ENCODE results near the gene PTBP3.
"Not testable (repeated sequence)": the region's sequence is repeated elsewhere in the genome, so short reads cannot be mapped to it uniquely, and the experiment has no call there.

The PTBP3 gene

DNA sequence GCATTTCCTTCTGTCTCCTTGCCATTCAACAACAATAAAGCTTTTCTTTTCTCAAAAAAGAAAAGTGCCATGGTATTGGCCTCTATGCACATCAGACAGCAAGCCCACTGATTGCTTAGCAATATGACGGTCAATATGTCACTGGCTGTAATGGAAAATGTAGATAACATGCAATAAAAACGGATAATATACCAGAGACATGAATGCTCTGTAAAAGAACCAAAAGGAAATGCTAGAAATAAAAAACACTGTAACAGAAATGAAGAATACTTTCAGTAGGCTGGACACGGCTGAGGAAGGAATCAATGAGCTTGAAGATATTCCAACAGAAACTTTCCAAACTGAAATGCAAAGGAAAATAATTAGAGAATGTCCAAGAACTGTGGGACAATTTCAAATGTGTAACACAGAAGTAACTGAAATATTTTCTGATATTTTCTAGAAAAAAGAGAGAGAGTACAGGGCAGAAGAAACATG lies 10.0 kb downstream of the PTBP3 start:
- DNase-seq: no peak

DNA sequence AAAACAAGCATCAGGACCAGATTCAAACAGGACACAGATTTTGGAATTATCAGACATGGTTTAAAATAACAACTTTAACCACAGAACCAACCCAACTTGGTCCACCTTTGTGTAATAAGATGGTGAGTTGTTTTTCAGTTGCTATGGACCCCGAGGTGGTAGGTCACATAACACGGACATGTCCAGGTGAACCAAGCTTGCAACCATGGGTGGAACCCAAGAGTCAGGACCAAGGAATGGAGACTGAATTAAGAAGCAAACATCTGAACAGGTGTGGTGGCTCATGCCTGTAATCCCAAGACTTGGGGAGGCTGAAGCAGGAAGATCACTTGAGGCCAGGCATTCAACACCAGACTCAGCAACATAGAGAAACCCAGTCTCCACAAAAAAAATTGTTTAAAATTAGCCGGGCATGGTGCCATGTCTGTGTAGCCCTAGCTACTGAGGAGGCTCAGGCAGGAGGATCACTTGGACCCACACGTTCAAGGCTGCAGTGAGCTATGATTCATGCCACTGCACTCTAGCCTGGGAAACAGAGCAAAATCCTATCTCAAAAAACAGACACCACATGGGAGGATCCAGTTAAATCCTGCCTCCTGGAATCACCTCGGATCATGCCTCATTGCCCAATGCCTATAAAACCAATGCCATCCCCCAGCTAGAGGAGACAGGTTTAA lies 10.6 kb downstream of the PTBP3 start:
- no peak for DNase-seq

GRCh38 chr9:112316258-112316943 lies 17.0 kb downstream of the PTBP3 start:
- no peak for DNase-seq

- DNase-seq: no peak
These were observed 17.8 kb downstream of the PTBP3 start for GRCh38 chr9:112315331-112316257.

DNA sequence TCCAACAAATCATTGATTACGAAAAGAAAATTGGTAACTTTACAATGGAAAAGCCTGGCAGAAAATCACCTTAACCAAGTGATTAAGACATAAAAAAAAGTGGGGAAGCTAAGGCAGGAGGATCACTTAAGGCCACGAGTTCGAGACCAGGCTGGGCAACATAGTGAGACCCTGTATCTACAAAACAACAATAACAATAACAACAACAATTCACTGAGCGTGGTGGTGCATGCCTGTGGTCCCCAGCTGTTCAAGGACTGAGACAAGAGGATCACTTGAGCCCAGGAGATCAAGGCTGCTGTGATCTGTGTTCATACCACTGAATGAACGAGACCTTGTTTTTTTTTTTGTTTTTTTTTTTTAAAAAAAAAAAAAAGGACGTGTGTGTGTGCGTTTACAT lies 21.3 kb downstream of the PTBP3 start:
- DNase-seq: no peak

DNA sequence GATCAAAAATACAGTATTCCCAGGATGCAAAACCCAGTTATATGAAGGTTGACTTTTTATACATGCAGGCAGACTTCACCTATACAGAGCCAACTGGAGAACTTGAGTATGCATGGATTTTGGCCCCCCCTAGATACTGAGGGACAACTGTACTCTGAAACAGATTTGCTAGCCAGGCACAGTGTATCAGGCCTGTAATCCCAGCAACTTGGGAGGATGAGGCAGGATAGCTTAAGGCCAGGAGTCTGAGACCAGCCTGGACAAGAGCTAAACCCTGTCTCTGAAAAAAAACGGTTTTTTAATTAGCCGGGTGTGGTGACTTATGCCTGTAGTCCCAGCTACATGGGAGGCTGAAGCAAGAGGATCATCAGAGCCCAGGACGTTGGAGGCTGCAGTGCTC lies 21.9 kb downstream of the PTBP3 start:
- DNase-seq: no peak

DNA sequence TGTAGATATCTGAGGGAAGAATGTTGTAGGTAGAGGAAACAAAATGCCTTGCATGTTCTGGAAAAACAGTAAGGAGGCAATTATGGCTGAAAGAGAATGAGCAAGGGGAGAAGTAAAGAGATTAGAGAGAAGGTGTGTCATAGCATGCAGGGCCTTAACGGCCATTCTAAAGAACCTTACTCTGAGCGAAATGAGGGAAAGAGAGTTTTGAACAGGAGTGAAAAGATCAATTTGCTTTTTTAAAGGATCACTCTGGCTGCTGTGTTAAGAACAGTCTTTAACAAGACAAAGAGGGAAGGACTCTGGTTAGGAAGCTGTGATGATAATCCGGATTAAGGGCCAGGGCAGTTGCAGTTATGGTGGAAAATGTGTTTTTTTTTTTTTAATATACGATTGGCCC lies 22.6 kb downstream of the PTBP3 start:
- no peak for DNase-seq

DNA sequence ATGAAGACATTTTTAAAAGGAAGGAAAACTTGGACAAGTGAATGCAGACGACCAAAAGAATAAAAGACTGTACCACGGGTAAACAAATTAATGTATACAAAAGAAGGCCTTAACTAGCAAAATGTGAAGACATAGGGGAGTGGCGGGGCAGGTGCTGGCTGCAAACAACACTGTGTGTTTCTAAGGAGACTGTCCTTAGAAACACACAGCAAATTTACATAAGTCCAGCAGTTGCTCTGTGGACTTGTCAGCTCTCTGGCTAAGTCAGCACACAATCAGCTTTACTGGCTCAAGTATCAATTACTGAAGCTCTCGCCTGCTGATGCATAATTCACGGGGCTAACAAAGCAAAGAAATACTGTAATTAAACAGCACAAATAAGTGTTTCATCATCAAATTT lies 24.8 kb downstream of the PTBP3 start:
- DNase-seq: no peak

GRCh38 chr9:112301420-112301819 lies 32.0 kb downstream of the PTBP3 start:
- DNase-seq: no peak

- DNase-seq: no peak
These were observed 33.9 kb downstream of the PTBP3 start for GRCh38 chr9:112299514-112299913.

GRCh38 chr9:112296929-112297328 lies 36.5 kb downstream of the PTBP3 start:
- no peak for DNase-seq

DNA sequence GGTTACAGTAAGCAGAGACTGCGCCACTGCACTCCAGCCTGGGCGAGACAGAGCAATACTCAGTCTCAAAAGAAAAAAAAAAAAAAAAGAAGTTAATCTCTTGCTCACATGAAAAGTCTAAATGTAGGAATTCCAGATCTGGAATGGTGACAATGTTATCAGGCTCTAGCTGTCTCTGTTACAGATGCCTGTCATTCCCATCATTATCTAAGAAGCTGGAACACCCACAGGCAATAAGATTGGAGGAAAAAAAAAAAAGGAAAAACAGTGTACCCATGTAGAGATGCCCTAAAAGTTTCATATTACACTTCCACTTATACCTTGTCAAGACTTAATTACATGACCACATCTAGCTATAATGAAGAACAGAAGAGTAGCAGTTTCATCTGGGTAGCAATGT lies 38.2 kb downstream of the PTBP3 start:
- DNase-seq: no peak

- no peak for DNase-seq
These were observed 45.4 kb downstream of the PTBP3 start for GRCh38 chr9:112288029-112288428.

- no peak for DNase-seq
These were observed 46.5 kb downstream of the PTBP3 start for GRCh38 chr9:112286926-112287325.

- no peak for DNase-seq
These were observed 48.4 kb downstream of the PTBP3 start for GRCh38 chr9:112285056-112285455.

DNA sequence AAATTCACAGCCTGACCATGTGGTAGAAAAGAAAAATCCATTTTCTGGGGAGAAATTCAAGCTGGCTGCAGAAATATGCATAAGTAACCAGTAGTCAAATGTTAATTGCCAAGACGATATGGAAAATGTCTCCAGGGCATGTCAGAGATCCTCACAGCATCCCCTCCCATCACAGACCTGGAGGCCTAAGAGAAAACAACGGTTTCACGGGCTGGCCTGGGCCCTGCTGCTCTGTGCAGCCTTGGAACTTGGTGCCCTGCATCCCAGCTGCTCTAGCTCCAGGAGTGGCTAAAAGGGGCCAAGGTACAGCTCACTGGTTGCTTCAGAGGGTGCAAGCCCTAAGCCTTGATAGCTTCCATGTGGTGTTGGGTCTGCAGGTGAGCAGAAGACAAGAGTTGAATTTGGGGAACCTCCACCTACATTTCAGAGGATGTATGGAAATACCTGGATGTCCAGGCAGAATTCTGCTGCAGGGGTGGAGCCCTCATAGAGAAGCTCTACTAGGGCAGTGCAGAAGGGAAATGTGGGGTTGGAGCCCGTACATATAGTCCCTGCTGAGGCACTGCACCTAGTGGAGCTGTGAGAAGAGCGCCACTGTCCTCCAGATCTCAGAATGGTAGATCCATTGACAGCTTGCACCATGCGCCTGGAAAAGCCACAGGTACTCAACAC lies 49.7 kb downstream of the PTBP3 start:
- DNase-seq: no peak

DNA sequence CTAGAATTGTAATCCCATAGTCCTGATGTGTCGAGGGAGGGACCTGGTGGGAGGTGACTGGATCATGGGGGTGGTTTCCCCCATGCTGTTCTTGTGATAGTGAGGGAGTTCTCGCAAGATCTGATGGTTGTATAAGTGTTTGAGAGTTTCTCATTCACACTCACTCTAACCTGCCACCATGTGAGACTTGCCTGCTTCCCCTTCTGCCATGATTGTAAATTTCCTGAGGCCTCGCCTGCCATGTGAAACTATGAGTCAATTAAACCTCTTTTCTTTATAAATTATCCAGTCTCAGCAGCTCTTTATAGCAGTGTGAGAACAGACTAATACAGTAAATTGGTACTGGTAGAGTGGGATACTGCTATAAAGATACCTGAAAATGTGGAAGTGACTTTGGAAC lies 50.6 kb downstream of the PTBP3 start:
- DNase-seq: not testable (repeated sequence)

DNA sequence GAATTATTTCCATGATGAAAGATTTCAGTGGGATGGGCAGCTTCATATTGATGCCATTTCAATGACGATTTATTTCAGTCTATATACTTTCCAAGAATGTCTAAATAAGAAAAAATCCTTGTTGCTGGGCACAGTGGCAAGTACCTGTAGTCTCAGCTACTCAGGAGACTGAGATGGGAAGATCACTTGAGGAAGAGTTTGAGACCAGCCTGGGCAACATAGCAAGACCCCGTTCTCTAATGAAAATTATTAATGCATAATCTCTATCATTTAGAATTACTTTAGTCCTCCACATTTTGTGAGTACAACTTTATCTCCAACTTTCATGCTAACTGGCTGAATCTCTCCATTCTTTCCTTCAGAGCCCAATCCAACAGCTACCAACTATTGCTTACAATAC lies 52.5 kb downstream of the PTBP3 start:
- no peak for DNase-seq

DNA sequence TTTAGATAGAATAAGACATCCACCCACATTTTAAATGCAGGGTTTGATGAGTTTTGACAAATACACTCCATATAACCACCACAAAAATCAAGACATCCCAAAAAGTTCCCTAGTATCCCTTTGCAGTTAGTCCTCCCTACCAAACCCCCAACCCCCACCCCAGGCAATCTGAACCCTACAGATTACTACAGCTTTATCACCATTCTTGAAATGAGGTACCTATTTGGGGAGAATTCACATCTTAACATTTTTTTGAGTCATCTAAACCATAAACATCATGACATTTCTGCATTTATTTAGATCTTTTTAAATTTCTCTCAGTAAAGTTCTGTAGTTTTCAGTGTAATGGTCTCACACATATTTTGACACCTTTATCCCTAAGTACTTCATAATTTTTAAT lies 53.9 kb downstream of the PTBP3 start:
- DNase-seq: no peak

- no peak for DNase-seq
These were observed 55.3 kb downstream of the PTBP3 start for GRCh38 chr9:112278152-112278551.

- no peak for DNase-seq
These were observed 58.8 kb downstream of the PTBP3 start for GRCh38 chr9:112274600-112274999.

- DNase-seq: no peak
These were observed 59.5 kb downstream of the PTBP3 start for GRCh38 chr9:112273876-112274275.
